ENCODE measurements around the gene PSENEN. TPM values are rescaled to one million over a fixed set of nuclear protein-coding genes. Genes with fewer than 3 reads are reported as not detected.

PSENEN gene
- total RNA-seq, 4 donors from 2014 or later, result 6.6 to 80.0 (median 56.8) TPM

- Histone ChIP-seq H3K36me3 (peaks cover 0 to 14% (median 3%) of the 10 kb centered on the region in 4 donors), H3K4me3 (no peak overlapping the region), H3K27ac (peak overlapping the region in 1 of 4 donors; percentile 32), H3K27me3 (peaks cover 3% of the 10 kb centered on the region), H3K9me3 (no peaks in the 10 kb centered on the region), H3K4me1 (peaks cover 19 to 45% (median 41%) of the 10 kb centered on the region in 4 donors)
- peak; percentile 8 for DNase-seq
- 85 to 100% methylated on average over 1 to 14 of the region's 14 CpGs for WGBS, 2 donors (ENCODE audit: low coverage in 1 of 2)
- intact Hi-C loops (cut with DNase I; ENCODE audit: low total_unique reads), result no loop called here
- TF ChIP-seq POLR2A (IDR thresholded peaks at IDR 0.05), result no peak
- TF ChIP-seq POLR2AphosphoS5 (IDR thresholded peaks at IDR 0.05), result no peak
- TF ChIP-seq, protein P1, sequence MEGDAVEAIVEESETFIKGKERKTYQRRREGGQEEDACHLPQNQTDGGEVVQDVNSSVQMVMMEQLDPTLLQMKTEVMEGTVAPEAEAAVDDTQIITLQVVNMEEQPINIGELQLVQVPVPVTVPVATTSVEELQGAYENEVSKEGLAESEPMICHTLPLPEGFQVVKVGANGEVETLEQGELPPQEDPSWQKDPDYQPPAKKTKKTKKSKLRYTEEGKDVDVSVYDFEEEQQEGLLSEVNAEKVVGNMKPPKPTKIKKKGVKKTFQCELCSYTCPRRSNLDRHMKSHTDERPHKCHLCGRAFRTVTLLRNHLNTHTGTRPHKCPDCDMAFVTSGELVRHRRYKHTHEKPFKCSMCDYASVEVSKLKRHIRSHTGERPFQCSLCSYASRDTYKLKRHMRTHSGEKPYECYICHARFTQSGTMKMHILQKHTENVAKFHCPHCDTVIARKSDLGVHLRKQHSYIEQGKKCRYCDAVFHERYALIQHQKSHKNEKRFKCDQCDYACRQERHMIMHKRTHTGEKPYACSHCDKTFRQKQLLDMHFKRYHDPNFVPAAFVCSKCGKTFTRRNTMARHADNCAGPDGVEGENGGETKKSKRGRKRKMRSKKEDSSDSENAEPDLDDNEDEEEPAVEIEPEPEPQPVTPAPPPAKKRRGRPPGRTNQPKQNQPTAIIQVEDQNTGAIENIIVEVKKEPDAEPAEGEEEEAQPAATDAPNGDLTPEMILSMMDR (IDR thresholded peaks at IDR 0.05), result no peak
- TF ChIP-seq EP300 (IDR thresholded peaks at IDR 0.05; ENCODE audit: low read depth), result no peak
- in situ Hi-C loops (cut with MboI; ENCODE audit: low pct_ligation_motif_present in 1 of 4, low pct_unique_long_range_greater_than_20kb in 1 of 4, low sequenced_read_pairs in 3 of 4), result no loop called here
These were observed 6.6 kb downstream of the PSENEN start for GRCh38 chr19:35751839-35752745.

- Histone ChIP-seq H3K4me1 (peaks cover 17 to 48% (median 44%) of the 10 kb centered on the region in 4 donors), H3K4me3 (no peak overlapping the region), H3K9me3 (no peaks in the 10 kb centered on the region), H3K36me3 (peaks cover 0 to 14% (median 3%) of the 10 kb centered on the region in 4 donors), H3K27me3 (peaks cover 3% of the 10 kb centered on the region), H3K27ac (peak overlapping the region in 1 of 4 donors; percentile 99)
- peak; percentile 7 for DNase-seq
- 95% methylated on average over 20 of the region's 20 CpGs; no CpG with 5 or more reads in 1 of the 2 donors for WGBS, 2 donors (ENCODE audit: low coverage in 1 of 2)
- TF ChIP-seq POLR2AphosphoS5 (IDR thresholded peaks at IDR 0.05) (no peak), EP300 (IDR thresholded peaks at IDR 0.05; ENCODE audit: low read depth) (no peak), POLR2A (IDR thresholded peaks at IDR 0.05) (no peak)
- TF ChIP-seq, protein P1 (IDR thresholded peaks at IDR 0.05), result no peak
- in situ Hi-C loops (cut with MboI; ENCODE audit: low pct_ligation_motif_present in 1 of 4, low pct_unique_long_range_greater_than_20kb in 1 of 4, low sequenced_read_pairs in 3 of 4), result no loop called here
- intact Hi-C loops (cut with DNase I; ENCODE audit: low total_unique reads), result no loop called here
These were observed 7.4 kb downstream of the PSENEN start for GRCh38 chr19:35752746-35753350.

- Histone ChIP-seq H3K36me3 (peaks cover 0 to 14% (median 3%) of the 10 kb centered on the region in 4 donors), H3K27me3 (peaks cover 3% of the 10 kb centered on the region), H3K4me1 (peaks cover 18 to 48% (median 44%) of the 10 kb centered on the region in 4 donors), H3K9me3 (no peaks in the 10 kb centered on the region), H3K4me3 (no peak overlapping the region), H3K27ac (peak overlapping the region; percentile 96 to 99 (median 97))
- WGBS, 2 donors (ENCODE audit: low coverage in 1 of 2), result 87 to 100% methylated on average over 1 to 20 of the region's 20 CpGs
- intact Hi-C loops (cut with DNase I; ENCODE audit: low total_unique reads), result no loop called here
- TF ChIP-seq EP300 (IDR thresholded peaks at IDR 0.05; ENCODE audit: low read depth) (no peak), POLR2A (IDR thresholded peaks at IDR 0.05) (no peak), POLR2AphosphoS5 (IDR thresholded peaks at IDR 0.05) (no peak)
- TF ChIP-seq, protein P1 (IDR thresholded peaks at IDR 0.05), result no peak
- peak; percentile 9 for DNase-seq
- in situ Hi-C loops (cut with MboI; ENCODE audit: low pct_ligation_motif_present in 1 of 4, low pct_unique_long_range_greater_than_20kb in 1 of 4, low sequenced_read_pairs in 3 of 4), result no loop called here
These were observed 8.4 kb downstream of the PSENEN start for GRCh38 chr19:35753634-35754369.
